GM10266 (cell line): ENCODE measurements around the gene SYNGR1.
"Not testable (repeated sequence)": the region's sequence is repeated elsewhere in the genome, so short reads cannot be mapped to it uniquely, and the experiment has no call there.

ENCODE experiments used
- DNase-seq: peaks from one replicate; pipeline ENCODE4 v3.0.0; 2012; ENCODE audit errors: extremely low spot score
- CTCF ChIP-seq: IDR thresholded peaks from 2 replicates; pipeline ENCODE4 v1.5.1; 2012; ENCODE audit warnings: mild to moderate bottlenecking, low read depth; ENCODE audit not compliant: control insufficient read depth, insufficient read depth; ENCODE audit errors: missing control alignments

Gene SYNGR1

GRCh38 chr22:39353346-39353745 lies 3.6 kb downstream of the SYNGR1 start:
- no peak for DNase-seq
- TF ChIP-seq CTCF: no peak

- TF ChIP-seq CTCF: no peak
- no peak for DNase-seq
Observed at GRCh38 chr22:39355080-39355479, 5.3 kb downstream of the SYNGR1 start.

- DNase-seq: not testable (repeated sequence)
Observed at GRCh38 chr22:39355805-39356204, 6.0 kb downstream of the SYNGR1 start.

- TF ChIP-seq CTCF: no peak
- DNase-seq: no peak
Observed at GRCh38 chr22:39356464-39356863, 6.7 kb downstream of the SYNGR1 start.

- DNase-seq: not testable (repeated sequence)
Observed at GRCh38 chr22:39357110-39358108, 7.6 kb downstream of the SYNGR1 start.

- DNase-seq: not testable (repeated sequence)
Observed at GRCh38 chr22:39358197-39358596, 8.4 kb downstream of the SYNGR1 start.

- no peak for TF ChIP-seq CTCF
- DNase-seq: no peak
Observed at GRCh38 chr22:39359659-39360195, 9.9 kb downstream of the SYNGR1 start.

- no peak for DNase-seq
- no peak for TF ChIP-seq CTCF
Observed at GRCh38 chr22:39360242-39360641, 10.5 kb downstream of the SYNGR1 start.
